Activated CD8-positive, alpha-beta memory T cell treated with anti-CD3 and anti-CD28 coated beads for 4 hours (primary cell): ENCODE results near the gene CAMK1D.

ENCODE experiments used
- DNase-seq, 2 donors: peaks; one replicate each; pipeline ENCODE4 v3.0.0-alpha.2; 2020; ENCODE audit warnings: low read depth in 2 of 2

Gene CAMK1D

DNA sequence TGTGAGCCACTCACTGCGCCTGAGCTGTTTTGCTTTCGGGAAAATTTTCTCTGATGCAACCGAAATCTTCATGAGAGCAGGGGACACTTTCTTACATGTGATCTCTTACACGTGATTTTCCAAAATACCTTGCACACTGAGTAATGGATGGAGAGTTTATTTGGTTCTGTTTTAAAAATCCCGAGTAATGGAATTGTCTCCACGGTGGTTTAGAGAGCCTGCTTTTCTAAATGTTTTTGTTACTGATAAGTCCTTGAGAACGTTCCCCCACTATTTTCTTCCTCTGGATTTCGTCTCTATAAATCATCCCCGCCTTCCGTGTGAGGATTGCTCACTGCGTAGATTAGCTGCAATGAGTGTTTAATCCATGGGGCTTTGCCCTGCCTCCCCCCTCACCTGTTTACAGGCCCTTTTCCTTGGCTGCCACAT, 25.7 kb downstream of the CAMK1D start:
- no peak for DNase-seq

DNA sequence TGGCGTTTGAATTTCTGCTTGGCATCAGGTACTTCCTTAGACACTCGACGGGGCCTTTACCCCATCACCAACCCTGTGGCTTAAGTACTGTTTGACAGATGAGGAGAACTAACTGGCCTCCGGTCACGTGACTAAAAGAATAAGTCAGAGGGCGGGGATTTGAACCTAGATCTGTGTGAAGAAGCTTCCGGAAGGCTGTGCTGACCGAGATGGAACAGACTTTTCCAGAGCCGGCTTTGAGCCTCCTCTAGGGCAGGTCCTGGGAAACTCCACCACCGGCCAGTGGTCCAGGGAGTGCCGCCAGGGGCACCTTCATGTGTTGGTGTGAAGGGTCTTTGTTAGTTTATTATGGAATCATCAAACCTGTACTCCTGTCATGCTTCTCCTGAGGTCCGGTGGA, 26.9 kb downstream of the CAMK1D start:
- no peak for DNase-seq

DNA sequence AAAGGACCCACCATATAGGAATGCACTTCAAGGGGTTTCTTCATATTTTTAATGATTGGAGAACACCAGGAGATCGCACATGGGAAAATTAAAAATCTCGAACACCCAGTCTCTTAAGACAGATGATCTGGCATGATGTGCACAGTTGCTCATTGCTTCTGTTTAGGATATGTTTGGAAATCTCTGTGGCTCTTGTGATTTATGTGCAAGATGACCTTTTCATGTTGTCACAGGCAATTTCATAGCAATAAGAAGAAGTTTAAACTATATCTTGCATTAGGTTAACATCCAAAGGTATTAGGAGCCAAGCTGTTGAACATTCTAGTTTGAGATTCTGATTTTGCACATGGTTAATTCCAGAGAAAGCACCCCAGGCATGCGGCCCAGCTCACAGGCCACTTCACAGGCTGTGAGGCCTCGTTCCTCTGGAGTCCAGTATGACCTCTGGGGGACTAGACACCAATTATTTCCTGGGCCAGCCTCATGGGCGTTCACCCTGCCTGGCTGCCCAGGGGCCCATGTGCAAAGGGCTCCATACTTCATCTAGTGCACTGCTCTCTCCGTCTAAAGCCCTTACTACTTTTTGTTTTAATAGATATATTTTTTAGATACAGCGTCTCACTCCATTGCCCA, 28.4 kb downstream of the CAMK1D start:
- DNase-seq = no peak

DNA sequence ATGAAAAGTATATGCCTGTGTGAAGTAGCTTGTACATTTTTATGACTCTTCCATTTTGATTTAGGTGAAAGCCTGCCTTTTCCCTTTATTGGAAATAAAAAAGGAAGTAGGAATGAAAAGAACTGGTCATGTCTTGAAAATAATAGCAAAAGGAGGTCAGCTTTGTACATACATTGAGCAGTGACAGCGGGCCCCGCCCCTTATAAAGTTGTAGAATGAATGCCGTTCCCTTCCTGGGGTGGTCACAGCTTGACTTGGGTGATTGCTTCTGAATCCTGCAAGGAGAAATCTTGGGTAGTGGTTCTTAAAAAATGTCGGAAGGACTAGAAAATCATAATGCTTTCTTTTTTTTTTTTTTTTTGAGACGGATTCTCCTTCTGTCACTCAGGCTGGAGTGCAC, 31.7 kb downstream of the CAMK1D start:
- no peak for DNase-seq

DNA sequence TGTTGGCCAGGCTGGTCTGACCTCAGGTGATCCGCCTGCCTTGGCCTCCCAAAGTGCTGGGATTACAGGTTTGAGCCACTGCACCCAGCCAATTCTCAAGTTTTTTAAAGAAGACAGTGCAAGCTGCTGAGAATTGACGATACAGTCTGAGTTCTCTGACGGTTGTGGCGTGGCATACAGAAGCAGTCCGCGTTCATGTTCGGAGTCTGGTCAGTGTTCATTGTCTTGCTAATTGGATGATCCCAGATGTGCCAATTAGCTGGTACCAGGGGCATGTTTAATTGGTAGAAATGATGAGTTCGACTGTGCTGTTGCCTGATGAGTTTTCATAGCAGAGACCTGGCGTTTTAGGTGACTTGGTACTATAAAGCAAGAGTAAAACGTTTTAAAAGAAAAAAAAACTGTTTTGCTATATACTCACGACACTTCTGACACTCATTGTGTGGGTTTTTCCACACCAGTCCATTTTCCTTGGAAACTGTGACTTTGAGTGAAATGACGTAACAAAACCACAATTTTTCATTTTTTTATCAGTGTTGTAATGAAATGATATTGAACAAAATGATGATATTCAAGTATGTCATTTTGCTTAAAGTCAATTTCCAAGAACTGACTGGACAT, 32.3 kb downstream of the CAMK1D start:
- no peak for DNase-seq

DNA sequence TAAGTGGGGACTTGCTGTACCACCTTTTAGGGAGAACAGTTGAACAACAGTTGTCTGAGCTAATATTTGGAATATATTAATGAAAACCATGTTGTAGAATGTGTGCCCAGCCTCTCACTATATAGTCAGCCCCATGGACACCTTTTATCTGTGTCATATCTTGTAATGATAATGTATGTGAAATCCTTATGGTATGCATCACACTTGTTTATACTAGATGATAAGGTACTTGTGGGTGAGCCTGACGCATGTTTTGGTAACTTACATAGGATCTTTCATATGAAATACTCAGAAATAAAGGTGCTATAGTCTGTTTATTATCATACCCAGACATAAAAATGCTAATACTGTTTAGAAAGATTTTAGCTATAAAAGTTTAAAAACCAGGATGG, 32.8 kb downstream of the CAMK1D start:
- no peak for DNase-seq

DNA sequence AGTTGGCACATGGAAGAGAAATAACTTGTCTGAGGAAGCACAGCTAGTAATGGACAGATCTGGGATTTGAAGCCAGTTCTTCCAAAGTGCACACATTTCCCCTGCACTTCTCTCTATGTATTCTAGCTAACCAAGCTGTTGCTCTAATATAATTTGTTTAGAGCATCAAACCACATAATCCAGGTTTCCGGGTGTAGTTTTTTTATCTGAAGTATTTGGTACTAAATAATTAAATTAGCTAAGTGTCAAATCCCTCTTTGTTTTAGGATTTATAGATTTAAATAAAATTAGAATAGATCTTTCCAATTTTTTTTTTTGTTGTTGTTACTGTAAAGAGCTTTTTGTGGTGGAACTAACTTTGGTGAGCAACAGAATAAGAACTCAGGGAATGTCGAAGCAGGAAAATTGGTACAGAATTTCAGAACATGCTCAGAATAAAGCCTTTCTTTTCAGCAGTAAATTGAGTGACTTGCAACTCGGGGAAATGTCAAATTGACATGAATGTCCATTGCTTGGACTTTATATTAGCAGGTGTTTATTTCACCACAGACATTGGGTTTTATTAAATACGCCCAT, 33.7 kb downstream of the CAMK1D start:
- DNase-seq = no peak

DNA sequence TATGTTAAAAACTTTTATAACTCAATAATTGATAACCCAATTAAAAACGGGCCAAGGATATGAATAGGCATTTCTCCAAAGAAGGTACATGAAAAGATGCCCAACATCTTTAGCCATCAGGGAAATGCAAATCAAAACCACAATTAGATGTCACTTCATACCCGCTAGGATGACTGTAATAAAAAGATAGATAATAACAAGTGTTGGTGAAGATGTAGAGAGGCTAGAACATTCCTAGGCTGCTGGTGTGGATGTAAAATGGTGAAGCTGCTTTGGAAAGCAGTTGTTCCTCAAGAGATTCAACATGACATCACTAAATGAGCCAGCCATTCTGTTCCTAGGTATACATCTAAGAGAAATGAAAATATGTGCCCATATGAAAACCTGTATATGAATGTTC, 35.6 kb downstream of the CAMK1D start:
- no peak for DNase-seq

DNA sequence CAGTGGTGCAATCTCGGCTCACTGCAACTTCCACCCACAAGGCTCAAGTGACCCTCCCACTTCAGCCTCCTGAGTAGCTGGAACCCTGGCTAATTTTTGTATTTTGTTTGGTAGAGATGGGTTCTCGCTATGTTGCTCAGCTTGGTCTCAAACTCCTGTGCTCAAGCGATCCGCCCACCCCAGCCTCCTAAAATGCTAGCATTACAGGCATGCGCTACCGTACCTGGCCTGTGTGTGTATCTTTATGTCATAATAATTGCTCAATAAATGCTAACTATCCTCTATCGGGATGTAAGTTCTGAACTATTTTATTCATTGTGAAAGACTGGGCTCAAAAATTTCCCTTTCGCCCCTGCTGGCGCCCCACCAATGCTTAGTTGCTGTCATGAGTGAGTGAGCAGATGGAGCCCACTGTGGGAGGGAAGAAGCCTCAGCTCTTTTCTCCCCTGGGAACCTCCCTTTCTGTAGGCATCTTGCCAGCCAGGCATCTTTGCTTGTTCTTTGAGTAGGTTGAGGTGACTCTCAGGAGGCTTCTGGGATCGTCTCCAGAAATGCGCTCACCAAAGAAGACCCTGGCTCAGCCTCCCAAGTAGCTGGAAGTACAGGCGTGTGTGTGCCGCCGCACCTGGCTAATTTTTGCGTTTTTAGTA, 38.3 kb downstream of the CAMK1D start:
- DNase-seq = no peak

DNA sequence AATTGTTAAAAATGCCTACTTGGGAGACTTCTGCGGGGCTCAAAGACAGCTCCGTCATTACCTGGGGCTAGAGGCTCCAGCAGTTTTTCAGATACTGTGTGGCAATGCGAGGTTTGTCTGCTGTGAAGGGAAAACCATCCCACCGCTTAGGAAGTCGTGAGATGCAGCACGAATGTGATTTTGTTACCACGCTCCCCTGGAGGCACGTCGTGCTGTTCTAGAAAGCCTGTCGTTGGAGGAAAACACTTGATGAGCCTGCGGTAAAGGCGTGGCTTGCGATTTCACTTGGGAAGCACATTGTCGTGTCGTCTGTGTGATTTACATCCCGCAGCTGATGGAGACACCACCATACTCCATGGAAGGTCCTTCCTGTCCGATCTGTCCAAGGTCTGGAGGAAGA, 39.3 kb downstream of the CAMK1D start:
- no peak for DNase-seq

DNA sequence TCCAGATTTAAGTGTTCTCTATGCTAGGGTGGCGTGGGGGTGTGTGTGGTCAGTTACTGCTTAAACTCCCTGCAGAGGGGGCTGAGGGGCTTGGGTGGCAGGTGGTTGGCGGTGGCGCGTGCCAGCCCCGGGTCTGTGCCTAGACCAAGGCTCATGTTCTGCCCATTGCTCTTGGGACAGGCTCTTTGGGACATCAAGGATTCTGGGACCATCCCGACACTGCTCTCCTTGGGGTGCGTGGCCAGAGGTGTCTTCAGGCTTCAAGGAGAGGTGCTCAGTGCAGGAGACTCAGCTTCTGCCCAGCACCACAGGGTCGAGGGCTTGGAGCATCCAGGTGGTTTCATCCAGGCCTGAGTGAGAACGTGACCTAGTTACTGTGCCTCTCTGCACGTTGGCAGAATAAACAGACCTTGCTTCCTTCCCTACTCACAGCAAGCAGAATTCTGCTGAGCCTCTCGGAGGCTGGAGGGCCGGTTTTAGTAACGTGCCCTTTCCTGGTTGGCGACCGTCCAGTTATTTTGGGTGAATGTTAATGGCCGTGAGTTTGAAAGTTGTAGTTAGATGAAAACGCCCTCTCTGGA, 39.9 kb downstream of the CAMK1D start:
- no peak for DNase-seq

DNA sequence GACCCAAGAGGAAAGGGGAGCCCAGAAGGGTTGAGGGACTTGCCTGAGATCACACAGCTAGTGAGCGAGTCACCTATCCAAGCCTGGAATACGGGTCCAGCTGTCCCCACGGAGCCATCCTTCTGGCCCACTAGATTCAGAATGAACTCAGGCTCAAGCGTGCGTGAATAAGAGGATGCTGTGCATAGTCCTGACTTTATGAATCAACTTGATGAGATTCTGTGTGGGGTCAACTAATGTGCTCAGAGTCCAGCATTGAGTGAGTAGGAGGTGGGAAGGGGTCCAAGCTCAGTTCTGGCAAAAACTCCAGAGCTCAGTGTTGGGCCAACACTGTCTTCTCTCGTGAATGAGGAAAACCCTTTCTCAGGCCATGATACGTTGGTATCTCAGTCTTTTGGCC, 41.4 kb downstream of the CAMK1D start:
- no peak for DNase-seq

DNA sequence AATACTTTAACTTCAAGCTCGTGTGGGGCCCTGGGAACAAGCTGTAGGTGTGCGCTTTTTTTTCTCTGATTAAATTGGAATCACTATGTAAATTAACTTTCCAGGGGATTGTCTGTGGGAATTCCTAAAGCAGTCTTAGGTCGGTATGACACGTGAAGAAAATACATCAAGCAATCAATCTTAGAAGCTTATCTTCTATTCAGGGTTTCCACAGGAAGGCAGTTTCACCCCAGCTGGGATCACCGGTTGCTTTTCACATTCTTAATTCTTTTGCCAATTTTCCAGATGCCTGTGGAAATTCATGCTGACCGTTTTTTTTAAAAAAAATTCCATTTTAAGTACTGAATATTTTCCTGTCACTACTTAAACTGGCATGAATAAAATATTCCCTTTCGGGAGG, 41.9 kb downstream of the CAMK1D start:
- DNase-seq = no peak

DNA sequence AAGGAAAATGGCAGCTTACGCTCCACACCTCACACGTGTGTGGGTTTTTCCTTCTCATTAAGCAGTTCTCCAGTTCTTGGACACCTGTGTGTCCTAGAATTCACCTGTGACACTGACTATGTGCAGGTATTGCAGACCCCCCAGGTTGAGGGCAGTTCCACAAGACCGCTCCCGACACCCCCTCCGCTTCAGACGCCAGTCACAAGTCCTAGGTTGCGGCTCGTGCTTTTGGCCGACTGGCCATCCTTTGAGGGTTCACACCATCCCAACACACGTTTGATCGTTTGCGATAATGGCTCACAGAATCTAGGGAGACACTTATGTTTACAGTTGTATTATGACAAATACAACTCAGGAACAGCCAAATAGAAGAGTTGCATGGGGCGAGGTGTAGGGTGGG, 44.5 kb downstream of the CAMK1D start:
- DNase-seq = no peak

DNA sequence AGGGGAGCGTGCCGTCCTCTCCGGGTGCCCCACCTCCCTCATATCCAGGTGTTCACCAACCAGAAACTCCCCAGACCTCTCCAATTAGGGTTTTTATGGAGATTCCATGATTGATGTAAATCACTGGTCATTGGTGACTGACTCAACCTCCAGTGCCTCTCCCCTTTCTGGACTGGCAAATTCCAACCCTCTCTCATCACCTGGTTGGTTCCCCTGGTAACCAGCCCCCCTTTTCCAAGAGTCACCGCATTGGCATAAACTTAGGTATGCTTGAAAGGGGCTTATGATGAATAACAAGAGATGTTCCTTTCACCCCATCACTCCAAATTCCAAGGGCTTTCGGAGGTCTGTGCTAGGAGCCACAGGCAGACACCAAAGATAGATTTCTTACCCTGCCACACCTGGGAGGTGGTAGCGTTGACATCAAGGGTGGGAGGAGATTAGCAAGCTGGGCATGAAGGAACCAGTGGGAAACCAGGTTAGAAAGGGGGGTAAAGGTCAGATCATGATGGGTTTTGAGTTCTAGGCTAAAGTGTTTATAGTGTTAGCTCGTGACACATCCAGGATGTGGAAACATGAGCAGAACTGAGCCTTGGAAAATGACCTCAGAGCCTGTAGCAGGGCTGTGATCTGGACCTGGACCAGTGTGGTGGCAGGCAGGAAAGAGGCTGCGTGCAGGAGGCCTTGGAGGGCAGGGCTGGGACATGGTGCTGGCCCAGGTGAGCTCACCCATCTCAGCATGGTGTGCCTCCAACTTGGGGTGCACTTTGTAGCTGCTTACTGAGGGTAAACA, 45.1 kb downstream of the CAMK1D start:
- no peak for DNase-seq

DNA sequence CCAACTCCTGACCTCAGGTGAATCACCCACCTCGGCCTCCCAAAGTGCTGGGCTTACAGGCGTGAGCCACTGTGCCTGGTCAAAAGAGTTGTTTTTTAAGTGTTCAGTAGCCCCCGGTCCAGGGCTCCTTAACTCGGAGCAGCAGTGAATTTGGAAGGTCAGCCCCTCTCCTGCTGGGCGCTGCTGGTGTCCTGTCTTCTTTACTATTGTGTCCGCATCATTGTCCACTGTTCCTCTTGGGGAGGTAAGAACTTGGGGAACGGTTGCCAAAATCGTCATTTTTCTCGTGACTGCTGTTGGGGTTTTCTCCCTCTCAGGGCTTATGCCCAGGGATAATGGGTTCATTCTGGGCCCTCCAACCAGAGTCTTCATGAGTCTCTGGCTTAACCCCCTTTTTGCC, 46.7 kb downstream of the CAMK1D start:
- no peak for DNase-seq

DNA sequence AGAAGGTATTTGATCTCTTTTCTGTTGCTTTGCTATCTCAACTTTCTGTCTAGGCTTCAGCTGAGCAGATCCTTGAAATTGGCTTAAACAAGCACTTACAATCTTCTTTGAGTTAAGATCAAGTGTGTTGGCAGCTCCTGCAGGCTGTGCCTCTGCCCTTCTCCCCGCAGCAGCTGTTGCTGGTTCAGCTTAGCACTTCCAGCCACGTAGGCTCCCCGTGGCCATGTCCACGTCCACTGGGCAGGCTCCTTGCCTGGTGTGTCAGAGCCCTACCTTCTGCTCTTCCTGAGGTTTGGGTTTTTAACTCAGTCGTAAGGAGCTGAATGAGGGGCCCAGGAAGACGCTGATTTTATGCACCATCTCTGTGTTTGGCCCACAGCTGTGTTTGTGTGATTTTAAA, 47.2 kb downstream of the CAMK1D start:
- no peak for DNase-seq

DNA sequence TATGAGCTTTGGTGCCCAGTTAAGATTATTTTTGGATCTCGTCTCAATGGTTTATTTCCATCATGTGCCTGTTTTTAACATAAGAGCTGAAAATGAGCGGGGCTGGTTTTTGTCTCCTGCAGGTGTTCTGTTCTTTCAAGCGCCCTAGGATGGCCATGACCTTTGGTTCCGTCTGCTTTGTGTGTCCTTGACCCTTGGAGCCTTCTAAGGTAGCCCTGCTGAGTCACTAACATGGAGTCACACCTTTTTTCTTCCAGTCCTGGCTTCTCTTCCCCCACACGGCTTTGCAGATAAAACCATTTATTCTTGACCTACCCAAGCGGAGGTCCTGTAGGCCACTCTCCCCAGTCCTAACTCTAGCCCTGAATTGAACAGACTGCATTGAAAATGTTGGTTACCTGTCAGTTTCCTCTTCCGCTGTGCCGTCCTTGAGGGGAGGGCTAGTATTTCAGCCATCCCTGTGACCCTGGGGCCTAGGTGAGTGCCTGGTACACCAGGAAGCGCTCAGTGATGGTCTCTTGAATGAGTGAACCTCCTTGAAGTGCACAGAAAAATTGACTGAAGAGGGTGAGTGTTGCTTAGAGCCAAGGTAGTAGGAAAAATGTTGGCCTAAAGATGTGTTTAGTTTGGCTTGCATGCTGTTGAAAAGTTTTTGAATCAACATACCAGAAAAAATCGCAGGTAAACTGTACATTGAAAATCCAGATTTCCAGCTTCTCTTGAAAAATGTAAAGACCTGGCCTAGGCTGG, 48.0 kb downstream of the CAMK1D start:
- DNase-seq = no peak

DNA sequence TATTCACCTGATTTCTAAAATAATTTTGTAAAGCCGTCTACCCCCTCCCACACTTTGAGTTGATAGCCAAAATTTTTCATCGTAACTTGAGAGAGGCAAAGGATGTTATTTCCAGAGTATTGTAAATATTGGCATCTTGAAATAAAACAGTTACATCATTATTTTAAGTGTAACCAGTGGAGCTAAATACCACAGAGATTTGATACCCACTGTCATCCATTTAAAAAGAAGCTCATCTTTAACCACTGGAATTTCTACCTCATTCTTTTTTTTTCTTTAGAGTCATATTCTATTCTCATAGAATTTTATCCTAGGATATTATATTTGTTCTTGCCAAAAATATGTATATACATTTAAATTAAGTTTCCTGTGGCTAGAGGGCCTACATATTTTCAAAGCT, 48.6 kb downstream of the CAMK1D start:
- no peak for DNase-seq

DNA sequence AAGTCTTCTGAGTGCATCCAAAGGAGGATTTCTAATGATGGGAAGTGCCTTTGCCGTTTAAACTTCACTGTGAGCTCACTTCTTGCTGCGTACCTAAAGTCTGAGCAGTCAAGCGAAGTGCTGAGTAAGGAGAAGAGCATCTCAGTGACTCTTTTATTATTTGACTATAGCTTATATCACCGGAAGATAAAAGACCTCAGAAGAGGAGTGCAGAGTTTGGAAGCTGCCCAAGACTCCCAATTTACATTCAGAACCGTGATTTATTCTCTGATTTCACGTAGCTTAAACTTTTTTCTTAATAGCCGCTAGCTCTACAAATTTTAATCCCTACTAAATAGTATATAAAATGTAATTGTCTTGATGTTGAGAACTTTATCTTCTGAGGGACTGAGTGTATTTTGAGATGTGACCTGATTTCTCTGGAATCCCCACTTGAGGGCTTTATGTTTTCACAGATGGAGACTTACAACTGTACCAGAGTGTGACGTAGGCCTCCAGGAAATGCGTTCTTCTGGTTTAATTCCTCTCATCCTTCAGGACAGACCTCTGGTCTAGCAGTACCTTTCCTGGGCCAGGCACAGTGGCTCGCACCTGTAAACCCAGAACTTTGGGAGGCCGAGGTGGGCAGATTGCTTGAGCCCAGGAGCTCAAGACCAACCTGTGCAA, 51.1 kb downstream of the CAMK1D start:
- DNase-seq = no peak

DNA sequence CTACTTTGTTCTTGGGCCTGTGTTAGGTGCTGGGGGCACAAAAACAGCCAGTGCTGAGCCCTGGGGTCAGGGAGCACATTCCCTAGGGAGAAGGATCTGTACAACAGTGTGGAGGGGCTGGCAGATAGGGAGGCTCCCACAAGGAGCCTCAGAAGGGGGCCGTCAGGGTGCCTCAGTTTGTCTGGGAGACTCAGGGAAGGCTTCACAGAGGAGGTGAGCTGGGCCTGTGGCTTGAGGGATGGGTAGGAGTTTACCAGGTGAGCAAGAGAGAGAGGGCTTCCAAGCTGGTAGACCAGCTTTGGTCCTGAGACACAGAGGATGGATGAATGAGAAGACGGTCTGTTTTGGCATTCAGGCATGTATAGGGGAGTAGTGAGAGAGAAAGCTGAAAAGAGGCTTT, 52.1 kb downstream of the CAMK1D start:
- no peak for DNase-seq
